ENCODE results near the gene PRDM11.

The PRDM11 gene

DNA sequence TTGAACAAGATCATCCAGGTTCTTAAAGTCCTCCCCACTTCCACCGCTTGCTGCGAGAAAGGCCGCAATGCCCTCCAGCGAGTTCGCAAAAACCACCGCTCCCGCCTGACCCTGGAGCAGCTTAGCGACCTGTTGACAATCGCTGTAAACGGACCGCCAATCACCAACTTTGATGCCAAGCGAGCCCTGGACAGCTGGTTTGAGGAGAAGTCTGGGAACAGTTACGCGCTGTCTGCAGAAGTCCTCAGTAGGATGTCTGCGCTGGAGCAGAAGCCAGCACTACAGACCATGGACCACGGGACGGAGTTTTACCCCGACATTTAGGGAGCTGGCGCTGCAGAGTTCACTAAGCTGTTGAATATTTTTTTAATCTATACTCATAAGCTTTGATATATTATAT is 81.4 kb downstream of the PRDM11 start:
- no peak overlapping the region for H3K4me2 ChIP-seq (ENCODE audit: insufficient read depth, low read length)
- H3K4me3 ChIP-seq (ENCODE audit: low read depth in 1 of 2, low read length in 2 of 2): no peak overlapping the region
- no peaks in the 10 kb centered on the region for H3K9me3 ChIP-seq (ENCODE audit: insufficient read depth, low read length, severe bottlenecking)
- no peaks in the 10 kb centered on the region for H4K20me1 ChIP-seq (ENCODE audit: insufficient read depth, low read length)
- TF ChIP-seq, protein P1, sequence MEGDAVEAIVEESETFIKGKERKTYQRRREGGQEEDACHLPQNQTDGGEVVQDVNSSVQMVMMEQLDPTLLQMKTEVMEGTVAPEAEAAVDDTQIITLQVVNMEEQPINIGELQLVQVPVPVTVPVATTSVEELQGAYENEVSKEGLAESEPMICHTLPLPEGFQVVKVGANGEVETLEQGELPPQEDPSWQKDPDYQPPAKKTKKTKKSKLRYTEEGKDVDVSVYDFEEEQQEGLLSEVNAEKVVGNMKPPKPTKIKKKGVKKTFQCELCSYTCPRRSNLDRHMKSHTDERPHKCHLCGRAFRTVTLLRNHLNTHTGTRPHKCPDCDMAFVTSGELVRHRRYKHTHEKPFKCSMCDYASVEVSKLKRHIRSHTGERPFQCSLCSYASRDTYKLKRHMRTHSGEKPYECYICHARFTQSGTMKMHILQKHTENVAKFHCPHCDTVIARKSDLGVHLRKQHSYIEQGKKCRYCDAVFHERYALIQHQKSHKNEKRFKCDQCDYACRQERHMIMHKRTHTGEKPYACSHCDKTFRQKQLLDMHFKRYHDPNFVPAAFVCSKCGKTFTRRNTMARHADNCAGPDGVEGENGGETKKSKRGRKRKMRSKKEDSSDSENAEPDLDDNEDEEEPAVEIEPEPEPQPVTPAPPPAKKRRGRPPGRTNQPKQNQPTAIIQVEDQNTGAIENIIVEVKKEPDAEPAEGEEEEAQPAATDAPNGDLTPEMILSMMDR (IDR thresholded peaks at IDR 0.05; ENCODE audit: borderline replicate concordance, extremely low read depth, low read length, poor library complexity, severe bottlenecking): no peak
- no peak for TF ChIP-seq EZH2 (IDR thresholded peaks at IDR 0.05; ENCODE audit: borderline replicate concordance, low read depth, low read length, severe bottlenecking)
- H3K9ac ChIP-seq (ENCODE audit: low read depth, low read length): no peak overlapping the region
- H3K36me3 ChIP-seq (ENCODE audit: insufficient read depth, low read length): no peaks in the 10 kb centered on the region
- H3K27me3 ChIP-seq (ENCODE audit: insufficient read depth, low read length, poor library complexity): no peaks in the 10 kb centered on the region
- ATAC-seq (ENCODE audit: insufficient read depth, low read depth) (no peak), DNase-seq (no peak)
- no peak overlapping the region for H3K27ac ChIP-seq (ENCODE audit: low read length)
- no peaks in the 10 kb centered on the region for H3K4me1 ChIP-seq (ENCODE audit: insufficient read depth, low read length)
- no peaks in the 10 kb centered on the region for H3K79me2 ChIP-seq (ENCODE audit: insufficient read depth, low read length)
- H2AFZ ChIP-seq (ENCODE audit: low read depth, low read length): no peak overlapping the region

DNA sequence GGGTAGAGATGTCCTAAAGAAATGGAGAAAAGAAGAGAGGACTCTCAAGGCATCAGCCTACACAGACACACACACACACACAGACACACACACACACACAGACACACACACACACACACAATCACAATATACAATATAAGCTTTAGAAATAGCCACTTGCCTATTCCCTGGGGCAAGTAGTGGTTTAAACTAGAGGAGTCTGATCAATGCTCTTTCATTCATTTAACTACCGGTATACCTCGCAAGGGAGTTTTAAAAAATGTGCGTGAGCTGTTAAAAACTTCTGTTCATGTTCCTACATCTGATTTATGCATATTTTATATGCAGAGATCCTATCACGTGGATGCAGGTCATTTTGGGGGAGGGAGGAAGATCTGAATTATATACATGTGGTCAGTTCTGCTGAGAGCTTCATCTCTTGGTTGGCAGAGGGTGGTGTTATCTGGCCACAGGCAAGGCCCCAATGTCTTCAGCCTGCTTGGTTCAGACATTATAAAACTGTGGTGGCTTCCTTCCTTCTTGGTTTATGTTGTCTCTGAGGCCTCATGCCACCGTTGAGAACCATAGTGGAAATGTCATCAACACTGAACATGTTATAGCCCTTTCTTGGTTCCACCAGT is 83.1 kb downstream of the PRDM11 start:
- no peak for ATAC-seq (ENCODE audit: insufficient read depth, low read depth)
- no peak overlapping the region for H3K4me2 ChIP-seq (ENCODE audit: insufficient read depth, low read length)

DNA sequence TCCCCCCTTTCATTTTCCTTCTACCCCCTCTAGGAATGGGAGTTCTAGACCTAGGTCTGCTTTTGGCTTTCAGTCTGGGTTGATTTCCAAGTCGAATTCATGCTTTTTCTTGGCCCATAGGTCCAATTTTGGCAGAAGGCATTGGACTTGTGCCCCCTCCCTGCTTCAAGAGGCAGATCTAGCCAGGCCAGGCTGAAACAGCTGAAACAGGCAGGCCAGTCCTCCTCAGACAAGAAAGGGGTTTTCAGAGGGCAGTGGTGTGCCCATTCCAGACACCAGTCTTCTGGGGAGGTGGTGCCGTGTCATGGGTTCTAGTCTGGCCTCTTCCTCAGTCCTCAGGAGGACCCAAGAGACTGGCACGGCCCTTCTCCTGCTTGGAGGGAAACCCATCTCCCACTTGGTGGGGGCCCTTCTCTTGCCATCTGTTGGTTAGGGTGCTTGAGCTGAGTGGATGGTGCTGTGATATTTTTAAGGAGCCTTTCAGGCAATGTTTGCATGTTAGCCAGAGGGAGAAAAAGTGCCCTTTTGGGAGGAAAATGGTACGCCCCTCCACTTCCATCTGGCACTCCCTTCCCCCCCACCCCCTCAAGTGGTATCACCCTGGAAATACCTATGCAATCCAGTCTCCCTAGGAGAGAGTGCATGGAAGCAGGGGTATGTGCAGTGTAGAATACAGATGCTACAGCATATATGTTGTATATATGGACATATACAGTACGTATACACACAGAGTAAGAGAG is 86.1 kb downstream of the PRDM11 start:
- Histone ChIP-seq H3K9me3 (ENCODE audit: insufficient read depth, low read length, severe bottlenecking) (no peaks in the 10 kb centered on the region), H3K36me3 (ENCODE audit: insufficient read depth, low read length) (no peaks in the 10 kb centered on the region), H4K20me1 (ENCODE audit: insufficient read depth, low read length) (no peaks in the 10 kb centered on the region), H3K4me1 (ENCODE audit: insufficient read depth, low read length) (no peaks in the 10 kb centered on the region), H3K27ac (ENCODE audit: low read length) (no peak overlapping the region), H2AFZ (ENCODE audit: low read depth, low read length) (no peak overlapping the region), H3K4me2 (ENCODE audit: insufficient read depth, low read length) (no peak overlapping the region), H3K79me2 (ENCODE audit: insufficient read depth, low read length) (no peaks in the 10 kb centered on the region), H3K9ac (ENCODE audit: low read depth, low read length) (no peak overlapping the region), H3K4me3 (ENCODE audit: low read depth in 1 of 2, low read length in 2 of 2) (no peak overlapping the region), H3K27me3 (ENCODE audit: insufficient read depth, low read length, poor library complexity) (peaks cover 3% of the 10 kb centered on the region)
- DNase-seq (no peak), ATAC-seq (ENCODE audit: insufficient read depth, low read depth) (no peak)
- TF ChIP-seq, protein P1 (IDR thresholded peaks at IDR 0.05; ENCODE audit: borderline replicate concordance, extremely low read depth, low read length, poor library complexity, severe bottlenecking): no peak
- TF ChIP-seq EZH2 (IDR thresholded peaks at IDR 0.05; ENCODE audit: borderline replicate concordance, low read depth, low read length, severe bottlenecking): no peak

More for the DNA sequence above, 83.1 kb downstream of the PRDM11 start:
- DNase-seq: no peak
- Histone ChIP-seq H3K27me3 (ENCODE audit: insufficient read depth, low read length, poor library complexity) (no peaks in the 10 kb centered on the region), H3K9me3 (ENCODE audit: insufficient read depth, low read length, severe bottlenecking) (no peaks in the 10 kb centered on the region), H3K4me3 (ENCODE audit: low read depth in 1 of 2, low read length in 2 of 2) (no peak overlapping the region), H3K4me1 (ENCODE audit: insufficient read depth, low read length) (no peaks in the 10 kb centered on the region), H3K27ac (ENCODE audit: low read length) (no peak overlapping the region), H3K79me2 (ENCODE audit: insufficient read depth, low read length) (no peaks in the 10 kb centered on the region), H3K9ac (ENCODE audit: low read depth, low read length) (no peak overlapping the region), H2AFZ (ENCODE audit: low read depth, low read length) (no peak overlapping the region), H4K20me1 (ENCODE audit: insufficient read depth, low read length) (no peaks in the 10 kb centered on the region), H3K36me3 (ENCODE audit: insufficient read depth, low read length) (no peaks in the 10 kb centered on the region)
- TF ChIP-seq, protein P1 (IDR thresholded peaks at IDR 0.05; ENCODE audit: borderline replicate concordance, extremely low read depth, low read length, poor library complexity, severe bottlenecking): no peak
- TF ChIP-seq EZH2 (IDR thresholded peaks at IDR 0.05; ENCODE audit: borderline replicate concordance, low read depth, low read length, severe bottlenecking): no peak

Data from DND-41 (cell line).